ENCODE measurements around the gene COL9A1.
"Not testable (repeated sequence)": the region's sequence is repeated elsewhere in the genome, so short reads cannot be mapped to it uniquely, and the experiment has no call there.

The COL9A1 gene

DNA sequence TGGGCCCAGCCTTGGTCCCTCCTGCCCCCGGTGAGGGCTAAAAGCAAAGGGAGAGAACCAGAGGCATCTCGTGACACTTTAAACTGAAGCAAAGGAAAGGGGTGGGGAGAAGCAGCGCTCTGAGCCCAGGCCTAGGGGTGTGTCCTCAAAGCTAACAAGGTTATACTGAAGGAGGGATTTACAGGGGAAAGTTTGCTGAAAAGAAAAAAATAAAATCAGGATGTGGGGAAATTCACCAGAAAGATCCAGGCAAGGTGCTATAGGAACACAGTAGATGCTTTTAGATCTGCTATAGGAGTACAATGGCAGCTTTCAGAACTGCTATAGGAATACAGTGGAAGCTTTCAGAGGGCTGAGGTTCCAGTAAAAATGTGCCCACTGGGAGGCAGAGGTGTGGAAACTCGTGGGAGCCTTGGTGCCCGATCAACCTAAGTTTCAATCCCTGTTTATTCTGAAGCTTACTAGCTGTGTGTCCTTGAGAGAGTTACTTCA lies at the start of gene COL9A1:
Gene COL9A1, minus strand, starts transcription at position 51 of the 492 bp plus-strand sequence. CDS start 160 bp downstream, outside the sequence.
- DNase-seq (ENCODE audit: low read depth in 2 of 2, low spot score in 1 of 2), result no peak

DNA sequence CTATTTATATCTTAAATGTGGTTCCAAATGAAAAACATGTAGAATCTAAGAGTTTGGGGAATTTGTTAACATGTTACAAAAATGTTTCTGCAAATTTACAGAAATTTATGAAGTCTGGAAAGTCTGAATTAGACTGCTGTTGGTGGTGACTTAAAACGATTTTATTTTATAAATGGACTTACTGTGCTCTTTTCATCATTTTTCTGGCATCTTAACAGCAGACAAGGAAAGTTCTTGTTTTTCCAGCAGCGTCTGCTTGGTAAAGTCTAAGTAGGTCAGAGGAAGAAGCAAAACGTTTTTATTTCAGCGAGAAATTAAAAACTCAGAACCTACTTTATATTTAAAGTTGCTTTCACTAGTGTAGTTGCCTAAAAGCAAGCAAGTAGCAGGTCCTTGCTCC lies 48.6 kb upstream of the COL9A1 start:
- no peak for DNase-seq (ENCODE audit: low read depth in 2 of 2, low spot score in 1 of 2)

DNA sequence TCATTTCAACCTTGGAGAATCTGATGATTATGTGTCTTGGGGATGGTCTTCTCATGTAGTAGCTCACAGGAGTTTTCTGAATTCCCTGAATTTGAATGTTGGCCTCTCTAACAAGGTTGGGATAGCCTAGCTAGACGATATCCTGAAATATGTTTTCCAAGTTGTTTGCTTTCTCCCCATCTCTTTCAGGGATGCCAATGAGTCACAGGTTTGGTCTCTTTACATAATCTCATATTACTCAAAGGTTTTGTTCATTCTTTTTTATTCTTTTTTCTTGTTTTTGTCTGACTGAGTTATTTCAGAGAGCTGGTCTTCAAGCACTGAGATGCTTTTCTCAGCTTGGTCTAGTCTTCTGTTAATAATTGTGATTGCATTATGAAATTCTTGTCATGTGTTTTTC lies 42.7 kb upstream of the COL9A1 start:
- no peak for DNase-seq (ENCODE audit: low read depth in 2 of 2, low spot score in 1 of 2)

DNA sequence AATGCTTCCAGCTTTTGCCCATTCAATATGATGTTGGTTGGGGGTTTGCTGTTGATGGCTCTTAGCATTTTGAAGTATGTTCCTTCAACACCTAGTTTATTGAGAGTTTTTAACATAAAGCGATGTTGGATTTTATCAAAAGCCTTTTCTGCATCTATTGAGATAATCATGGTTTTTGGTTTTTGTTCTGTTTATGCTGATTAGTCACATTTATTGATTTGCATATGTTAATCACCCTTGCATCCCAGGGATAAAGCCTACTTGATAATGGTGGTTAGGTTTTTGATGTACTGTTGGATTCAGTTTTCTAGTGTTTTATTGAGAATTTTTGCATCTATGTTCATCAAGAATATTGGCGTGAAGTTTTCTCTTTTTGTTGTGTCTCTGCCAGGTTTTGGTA lies 40.4 kb upstream of the COL9A1 start:
- DNase-seq (ENCODE audit: low read depth in 2 of 2, low spot score in 1 of 2), result no peak

DNA sequence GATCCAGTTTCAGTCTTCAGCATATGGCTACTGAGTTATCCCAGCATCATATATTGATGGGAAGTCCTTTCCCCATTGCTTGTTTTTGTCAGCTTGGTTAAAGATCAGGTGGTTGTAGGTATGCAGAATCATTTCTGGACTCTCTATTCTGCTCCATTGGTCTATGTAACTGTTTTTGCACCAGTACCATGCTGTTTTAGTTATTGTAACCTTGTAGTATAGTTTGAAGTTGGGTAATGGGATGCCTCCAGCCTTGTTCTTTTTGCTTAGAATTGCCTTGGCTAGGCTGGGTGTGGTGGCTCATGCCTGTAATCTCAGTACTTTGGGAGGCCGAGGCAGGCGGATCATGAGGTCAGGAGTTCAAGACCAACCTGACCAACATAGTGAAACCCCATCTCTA lies 36.9 kb upstream of the COL9A1 start:
- DNase-seq (ENCODE audit: low read depth in 2 of 2, low spot score in 1 of 2), result not testable (repeated sequence)

DNA sequence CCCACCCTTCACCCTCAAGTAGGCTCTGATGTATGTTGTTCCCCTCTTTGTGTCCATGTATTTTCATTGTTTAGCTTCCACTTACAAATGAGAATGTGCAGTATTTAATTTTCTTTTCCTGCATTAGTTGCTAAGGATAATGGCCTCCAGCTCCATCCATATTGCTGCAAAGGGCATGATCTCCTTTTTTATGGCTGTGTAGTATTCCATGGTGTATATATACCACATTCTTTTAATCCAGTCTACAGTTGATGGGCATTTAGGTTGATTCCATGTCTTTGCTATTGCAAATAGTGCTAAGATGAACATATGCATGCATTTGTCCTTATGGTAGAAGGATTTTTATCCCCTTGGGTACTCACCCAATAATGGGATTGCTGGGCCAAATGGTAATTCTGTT lies 35.9 kb upstream of the COL9A1 start:
- no peak for DNase-seq (ENCODE audit: low read depth in 2 of 2, low spot score in 1 of 2)

DNA sequence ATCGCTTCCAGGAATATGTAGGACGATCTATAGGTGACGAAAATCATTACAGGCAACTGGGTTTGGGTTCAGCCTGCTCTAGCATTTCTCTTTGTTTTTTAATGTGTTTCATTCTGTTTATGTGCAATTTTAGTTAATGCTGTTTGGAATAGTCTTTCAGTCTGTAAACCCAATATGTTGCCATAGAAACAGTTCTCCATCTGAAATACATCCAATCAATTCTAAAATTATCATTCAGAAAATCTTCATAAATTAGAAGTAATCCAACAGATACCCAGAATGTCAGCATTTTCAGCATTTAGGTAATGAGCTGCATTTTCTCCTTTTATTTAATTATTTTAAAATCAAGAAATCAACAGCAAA lies 34.8 kb upstream of the COL9A1 start:
- no peak for DNase-seq (ENCODE audit: low read depth in 2 of 2, low spot score in 1 of 2)

DNA sequence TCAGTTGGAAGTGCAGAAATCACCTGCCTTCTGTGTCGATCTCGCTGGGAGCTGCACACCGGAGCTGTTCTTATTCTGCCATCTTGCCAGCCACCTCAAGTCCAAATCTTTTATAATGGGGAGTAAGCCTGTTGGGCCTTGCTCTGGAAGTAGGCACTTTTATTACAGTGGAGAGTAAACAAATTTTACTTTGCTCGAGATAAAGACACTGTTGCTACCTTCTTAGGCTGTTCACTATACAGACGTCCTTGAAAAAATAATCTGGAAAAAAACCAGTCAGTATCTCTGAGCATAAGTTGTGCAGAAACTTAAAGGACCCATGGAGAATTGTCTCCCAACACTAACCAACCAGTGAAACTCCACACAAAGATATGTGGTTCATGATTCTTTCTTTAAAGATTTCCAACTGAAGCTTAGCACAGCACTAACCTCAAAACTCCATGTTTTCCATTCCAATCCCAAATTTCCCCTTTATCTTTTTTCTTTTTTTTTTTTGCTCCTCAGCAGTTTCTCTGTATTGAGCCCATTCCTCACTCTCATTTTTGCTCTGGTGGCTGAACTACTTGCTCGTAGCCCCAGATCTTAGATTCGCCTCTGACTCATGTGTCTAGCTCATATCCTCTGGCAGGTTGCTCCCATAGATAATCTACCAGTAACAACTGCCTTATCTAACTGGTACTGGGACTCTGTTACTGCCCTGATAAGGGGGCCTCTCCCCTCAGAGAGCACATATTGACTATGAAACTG lies 34.3 kb upstream of the COL9A1 start:
- no peak for DNase-seq (ENCODE audit: low read depth in 2 of 2, low spot score in 1 of 2)

DNA sequence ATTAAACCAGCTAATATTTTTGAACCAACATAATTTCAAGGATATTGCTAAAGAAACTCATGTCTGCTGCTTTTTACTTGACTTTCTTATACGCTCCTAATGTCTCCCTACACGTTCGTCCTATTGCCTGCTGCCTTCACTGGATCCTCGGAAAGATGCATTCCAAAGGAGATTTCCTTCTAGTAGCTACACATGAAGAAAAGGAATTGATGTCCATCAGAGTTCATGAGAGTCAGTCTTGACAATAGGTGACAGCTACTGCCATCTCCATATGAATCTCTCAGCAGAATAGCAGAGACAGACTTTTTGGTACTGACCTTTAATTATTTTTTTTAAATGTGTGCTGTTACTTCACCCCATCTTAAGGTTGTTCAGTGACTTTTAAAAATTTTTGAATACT lies 24.2 kb upstream of the COL9A1 start:
- no peak for DNase-seq (ENCODE audit: low read depth in 2 of 2, low spot score in 1 of 2)

DNA sequence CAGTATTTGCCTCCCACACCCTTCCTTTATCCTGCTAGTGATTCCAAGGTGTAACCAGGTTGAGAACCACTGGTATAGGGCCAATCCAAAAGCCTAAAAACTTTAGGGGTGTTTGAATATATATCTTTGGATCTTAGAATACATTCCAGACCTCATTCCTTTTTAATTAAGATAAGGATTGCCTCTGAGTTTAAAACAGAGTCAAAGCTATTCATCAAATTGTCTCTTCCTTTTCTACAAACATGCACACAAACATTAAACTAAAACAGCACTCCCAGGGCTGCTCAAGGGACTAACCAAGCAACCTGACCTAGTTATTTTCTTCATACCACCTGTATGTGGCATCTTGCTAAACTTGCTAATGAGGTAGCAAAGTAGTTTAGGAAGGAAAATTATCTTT lies 22.1 kb upstream of the COL9A1 start:
- DNase-seq (ENCODE audit: low read depth in 2 of 2, low spot score in 1 of 2), result no peak

DNA sequence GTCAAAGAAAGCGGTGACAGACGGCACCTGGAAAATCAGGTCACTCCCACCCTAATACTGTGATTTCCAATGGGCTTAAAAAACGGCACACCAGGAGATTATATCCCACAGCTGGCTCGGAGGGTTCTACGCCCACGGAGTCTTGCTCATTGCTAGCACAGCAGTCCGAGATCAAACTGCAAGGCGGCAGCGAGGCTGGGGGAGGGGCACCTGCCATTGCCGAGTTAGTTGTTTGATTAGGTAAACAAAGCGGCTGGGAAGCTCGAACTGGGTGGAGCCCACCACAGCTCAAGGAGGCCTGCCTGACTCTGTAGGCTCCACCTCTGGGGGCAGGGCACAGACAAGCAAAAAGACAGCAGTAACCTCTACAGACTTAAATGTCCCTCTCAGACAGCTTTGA lies 14.9 kb upstream of the COL9A1 start:
- not testable (repeated sequence) for DNase-seq (ENCODE audit: low read depth in 2 of 2, low spot score in 1 of 2)

DNA sequence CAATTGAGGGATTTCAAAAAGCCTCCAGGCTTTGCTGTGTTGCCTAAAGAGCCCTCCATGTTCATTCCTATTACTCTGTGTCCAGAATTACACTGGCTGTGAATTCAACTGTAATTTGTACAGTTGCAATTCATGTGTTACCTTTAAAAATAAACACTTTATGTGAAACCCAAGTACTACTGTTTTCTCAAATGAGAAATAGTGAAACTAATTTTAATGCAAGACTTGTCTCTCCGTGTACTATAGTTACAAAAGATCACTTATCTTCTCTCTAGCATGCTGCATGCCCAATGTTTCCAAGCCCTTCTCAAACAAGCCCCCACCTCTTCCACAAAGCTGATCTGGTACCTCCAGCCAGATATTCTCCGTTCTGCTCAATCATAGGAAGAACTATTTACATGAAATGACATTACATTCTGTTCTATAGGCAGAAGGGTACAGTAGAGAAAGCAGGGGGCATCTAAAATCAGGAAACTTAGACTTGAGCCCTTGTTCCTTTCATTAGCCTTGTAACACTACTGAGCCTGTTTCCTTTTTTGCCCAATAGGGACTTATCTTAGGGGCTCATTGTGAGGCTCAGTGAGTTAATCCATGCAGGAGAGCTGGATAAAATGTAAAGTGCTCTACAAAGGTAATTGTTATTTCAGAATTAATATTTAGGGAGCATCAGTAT lies 12.3 kb upstream of the COL9A1 start:
- DNase-seq (ENCODE audit: low read depth in 2 of 2, low spot score in 1 of 2), result no peak

DNA sequence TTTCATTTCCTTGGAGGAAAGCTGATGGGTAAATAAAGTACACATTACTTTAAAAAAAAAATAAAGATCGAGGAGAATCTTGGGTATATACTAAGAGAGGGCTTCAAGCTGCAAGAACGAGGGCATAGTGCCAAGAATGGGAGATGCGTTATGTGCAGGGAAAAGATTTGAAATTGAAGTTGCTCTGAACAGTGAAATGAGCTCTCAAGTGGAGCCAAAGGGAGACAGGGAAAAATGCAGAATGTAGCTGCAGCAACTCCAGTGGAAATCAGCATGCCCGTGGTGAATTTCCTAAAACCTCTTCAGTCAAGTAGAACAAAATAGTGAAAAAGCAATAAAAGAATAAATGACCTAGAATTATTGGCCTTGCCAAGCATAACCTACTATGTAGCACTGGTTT lies 11.4 kb upstream of the COL9A1 start:
- no peak for DNase-seq (ENCODE audit: low read depth in 2 of 2, low spot score in 1 of 2)

DNA sequence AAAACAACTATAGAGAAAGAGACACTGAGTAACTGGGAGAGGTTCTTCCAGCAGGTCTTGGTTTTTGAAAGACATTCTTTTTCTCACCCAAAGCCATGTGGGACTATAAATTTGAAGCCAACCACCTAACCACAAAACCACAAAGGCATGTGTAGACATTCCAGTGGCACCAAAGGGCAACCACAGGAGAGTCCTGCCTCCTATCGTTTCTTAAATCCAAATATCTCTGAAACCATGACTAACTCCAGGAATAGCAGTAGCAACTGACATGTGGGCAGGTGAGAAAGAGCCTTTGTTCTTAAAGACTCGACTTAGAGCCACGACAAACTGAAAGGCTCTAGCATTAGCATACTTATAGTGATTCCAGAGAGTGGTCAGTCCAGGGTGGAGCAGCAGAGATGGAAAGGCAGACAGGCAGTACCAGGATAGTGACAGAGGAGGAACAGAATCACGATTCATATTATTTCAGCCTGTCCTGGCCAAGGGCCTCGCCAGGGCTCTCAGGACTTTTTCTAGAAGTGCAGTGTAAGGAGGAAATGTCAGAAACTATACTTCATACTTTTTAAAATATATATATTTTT lies 9.4 kb upstream of the COL9A1 start:
- DNase-seq (ENCODE audit: low read depth in 2 of 2, low spot score in 1 of 2), result no peak

DNA sequence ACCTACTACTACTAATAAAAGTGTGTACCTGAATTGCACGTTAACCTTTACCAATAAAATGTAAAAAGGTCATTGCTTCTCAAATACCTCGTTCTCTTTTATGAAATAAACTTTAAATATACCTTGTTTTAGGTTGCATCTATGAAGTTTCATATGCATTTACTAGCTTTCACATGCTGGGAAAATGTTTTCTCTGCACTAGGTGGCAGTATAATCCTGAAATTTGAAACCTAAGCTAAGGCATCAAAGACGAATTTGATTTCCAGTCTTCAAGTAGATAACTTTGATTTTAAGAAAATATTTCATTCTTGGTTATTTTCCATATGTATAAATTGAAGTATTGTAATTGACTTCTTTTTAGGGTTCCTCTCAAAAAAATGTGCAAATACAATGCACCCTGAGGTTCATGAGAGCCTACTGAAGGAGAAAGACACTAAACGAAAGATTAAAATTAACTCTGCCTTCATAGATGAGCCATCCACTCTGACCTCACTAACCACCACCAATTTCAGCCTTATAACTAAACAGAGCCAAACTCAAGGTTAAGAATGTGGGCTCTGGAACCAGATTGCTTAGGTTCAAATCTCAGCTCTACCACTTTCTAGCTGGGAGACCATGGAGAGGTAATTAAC lies 7.3 kb upstream of the COL9A1 start:
- DNase-seq (ENCODE audit: low read depth in 2 of 2, low spot score in 1 of 2), result no peak

DNA sequence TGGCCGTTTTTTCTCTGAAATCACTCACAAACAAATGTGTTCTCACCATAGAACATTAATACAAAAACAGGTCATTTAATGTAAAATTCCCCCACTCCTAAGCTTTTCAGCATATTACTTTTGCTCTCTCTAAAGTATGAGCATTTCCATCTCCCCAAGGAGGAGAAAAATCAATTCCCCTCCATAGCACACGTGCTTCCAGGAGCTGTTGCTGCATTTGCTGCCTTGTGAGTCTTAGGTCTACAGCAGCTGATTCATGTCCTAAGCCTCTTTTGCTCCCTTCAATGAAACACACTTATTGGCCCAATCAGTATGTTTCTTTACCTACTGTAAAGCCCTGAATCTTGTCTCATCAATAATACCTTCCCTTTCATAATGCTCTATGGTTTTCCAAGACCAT lies 6.4 kb upstream of the COL9A1 start:
- DNase-seq (ENCODE audit: low read depth in 2 of 2, low spot score in 1 of 2), result no peak

DNA sequence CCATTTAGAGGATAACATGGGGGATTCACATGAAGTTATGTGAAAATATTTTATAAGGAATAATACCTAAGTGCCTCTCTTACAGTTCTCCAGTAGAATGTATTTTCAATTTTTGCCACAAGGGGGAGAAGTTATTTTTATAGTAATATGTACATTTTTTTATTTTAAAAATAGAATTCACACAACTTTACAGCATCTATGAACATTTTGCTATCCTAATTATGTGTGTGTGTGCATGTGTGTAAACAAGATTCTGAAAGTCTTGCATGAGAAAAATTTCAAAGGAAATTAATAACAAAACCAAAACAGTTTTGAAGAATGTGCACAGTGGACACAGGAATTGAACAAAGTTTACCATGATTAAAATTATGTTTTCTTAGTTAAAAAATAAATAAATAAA lies 5.3 kb upstream of the COL9A1 start:
- not testable (repeated sequence) for DNase-seq (ENCODE audit: low read depth in 2 of 2, low spot score in 1 of 2)

DNA sequence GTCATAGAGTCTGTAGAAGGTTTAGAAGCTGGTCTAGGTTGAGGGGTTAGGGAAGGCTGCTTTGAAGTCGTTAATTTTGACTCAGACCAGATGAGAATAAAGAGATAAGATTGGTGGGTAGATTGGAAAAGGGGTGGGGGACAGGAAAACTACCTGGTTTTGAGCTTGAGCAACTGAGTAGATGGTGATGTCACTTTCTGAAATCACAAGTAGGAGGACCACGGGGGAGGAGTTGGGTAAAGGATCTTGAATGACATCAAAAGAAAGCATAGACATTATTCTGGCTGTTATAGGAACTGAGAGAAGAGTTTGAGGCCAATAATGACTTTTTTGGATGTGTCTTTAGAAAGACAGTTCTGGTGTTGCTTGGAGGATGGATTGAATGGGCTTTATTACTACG lies 4.1 kb upstream of the COL9A1 start:
- DNase-seq (ENCODE audit: low read depth in 2 of 2, low spot score in 1 of 2), result no peak

DNA sequence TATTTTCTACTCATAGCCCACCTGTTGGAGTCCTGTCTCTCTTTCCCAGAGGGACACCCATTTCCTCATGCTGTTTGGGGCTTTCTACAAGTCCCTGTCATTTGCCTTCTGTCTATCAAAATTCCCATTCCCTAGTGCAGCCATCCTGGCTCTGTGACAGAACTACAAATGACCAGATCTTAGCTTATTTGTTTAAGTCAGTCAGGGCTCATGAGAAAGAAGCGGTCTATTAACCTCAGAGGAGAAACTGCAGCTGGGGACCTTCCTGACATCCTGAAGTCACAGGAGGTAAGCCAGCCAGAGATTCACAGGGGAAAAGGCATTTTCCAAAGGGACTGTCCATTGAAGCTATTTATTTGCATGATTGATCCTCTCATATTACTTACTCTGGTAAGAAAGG lies 1.7 kb upstream of the COL9A1 start:
- no peak for DNase-seq (ENCODE audit: low read depth in 2 of 2, low spot score in 1 of 2)

DNA sequence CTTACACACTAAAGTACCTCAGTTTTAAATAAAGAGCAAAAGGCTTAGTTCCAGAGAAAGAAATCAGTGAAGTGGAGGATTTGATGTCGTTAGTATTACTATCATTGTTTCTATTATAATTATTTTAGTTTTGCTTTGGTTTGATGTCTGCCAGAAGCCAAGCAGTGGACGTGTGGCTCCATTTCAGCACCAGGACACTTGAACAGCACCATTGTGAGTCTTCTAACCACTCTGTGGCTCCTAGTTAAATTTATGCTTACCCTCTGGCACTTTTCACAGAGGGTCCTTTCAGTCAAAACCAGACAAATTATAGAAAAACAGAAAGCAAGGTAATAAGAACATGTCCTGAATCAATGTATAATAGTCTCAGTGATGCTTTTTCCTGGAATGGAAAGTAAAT lies 3.4 kb downstream of the COL9A1 start:
- DNase-seq (ENCODE audit: low read depth in 2 of 2, low spot score in 1 of 2), result no peak

DNA sequence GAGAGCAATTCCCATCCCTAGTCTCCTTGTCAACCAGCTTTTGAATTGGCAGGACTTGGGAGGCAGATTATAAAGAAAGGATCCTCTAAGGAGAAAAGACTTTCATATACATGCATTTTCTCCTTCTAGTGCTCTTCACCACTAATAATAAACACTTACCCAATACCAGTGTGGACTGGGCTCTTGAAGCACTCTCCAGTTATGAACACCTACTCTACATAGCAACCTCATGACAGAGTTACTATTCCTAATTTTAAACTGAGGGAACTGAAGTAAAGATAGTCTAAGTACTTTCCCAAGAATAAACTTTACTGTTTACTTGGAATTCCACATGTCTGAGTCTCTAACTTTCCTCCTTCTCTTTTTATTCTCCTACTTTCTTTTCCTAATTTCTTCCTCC lies 4.8 kb downstream of the COL9A1 start:
- DNase-seq (ENCODE audit: low read depth in 2 of 2, low spot score in 1 of 2), result no peak

DNA sequence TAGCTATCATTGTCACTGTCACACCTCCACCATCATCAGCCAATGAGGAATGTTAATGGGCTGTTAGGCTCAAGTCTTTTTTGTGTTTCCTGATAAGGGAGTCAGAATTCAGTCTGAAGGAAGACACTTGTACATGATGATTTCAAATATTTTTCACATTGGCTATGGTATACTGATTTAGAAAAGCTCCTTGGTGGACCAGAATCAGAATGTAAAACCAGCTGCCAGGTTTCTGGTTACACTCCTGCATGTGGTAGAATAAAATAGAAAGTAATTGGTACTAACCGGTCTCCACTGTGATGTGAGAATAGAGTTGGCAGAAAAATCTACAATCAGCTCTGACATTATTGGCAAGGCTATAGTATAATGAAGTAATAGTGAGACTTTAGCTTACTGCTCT lies 10.7 kb downstream of the COL9A1 start:
- no peak for DNase-seq (ENCODE audit: low read depth in 2 of 2, low spot score in 1 of 2)

Measured in stimulated activated CD8-positive, alpha-beta memory T cell treated with anti-CD3 and anti-CD28 coated beads, Interleukin-4, amount 100 ng/mL, for 1 hour (primary cell).